HCT116 (cell line): ENCODE measurements around the gene DMKN. TPM values are rescaled to one million over a fixed set of nuclear protein-coding genes. Genes with fewer than 3 reads are reported as not detected.

Source experiments
- ATAC-seq: fragments of 200-7000 bp; cut with Tn5 transposase; 2 replicates; pipeline ENCODE4 v1.9.1; 2020; ENCODE audit warnings: mild to moderate bottlenecking, moderate library complexity
- BruUV-seq: library from RNA; stranded (reverse); fragments of 400-500 nt; replicated peaks from 2 replicates; lab custom pipeline; 2021; lab: Mats Ljungman, UMichigan
- CTCF ChIA-PET: fragments of 300-600 bp; sonication (Branson Sonifier 250); formaldehyde crosslinking; loops from one replicate; lab custom pipeline; 2021; ENCODE audit warnings: antibody characterized with exemption; lab: Charles Lee
- POLR2A ChIA-PET: fragments of 300-600, 350-600 bp; sonication (Branson Sonifier 250); formaldehyde crosslinking; loops from one replicate; lab custom pipeline; 2021; ENCODE audit warnings: antibody characterized with exemption; lab: Charles Lee
- RAD21 ChIA-PET, 2 experiments: fragments of 300-600 bp; sonication (Branson Sonifier 250); formaldehyde crosslinking; loops; one replicate each; lab custom pipeline; 2023; ENCODE audit warnings: low total read pairs in 2 of 2; ENCODE audit not compliant: uncharacterized antibody in 2 of 2, unreplicated experiment in 2 of 2, low non-redundant PET in 1 of 2; lab: Charles Lee
- DNase-seq: peaks from one replicate; pipeline ENCODE4 v3.0.0-alpha.2; 2010; ENCODE audit warnings: low read depth, low spot score
- H2AFZ ChIP-seq: fragments of 200-600 bp; shearing (Covaris generic), sonication (generic); 2 replicates; pipeline ENCODE4 v1.6.1; 2017; ENCODE audit warnings: low read depth, mixed run types, mixed read lengths, antibody characterized with exemption, low read length; ENCODE audit not compliant: poor library complexity, severe bottlenecking
- H3K27ac ChIP-seq: 2 replicates; pipeline ENCODE4 v1.5.1; 2012; ENCODE audit warnings: low read depth, low read length
- H3K27me3 ChIP-seq: fragments of 200-600 bp; sonication (generic); 2 replicates; pipeline ENCODE4 v1.6.1; 2016; ENCODE audit warnings: mixed run types, low read length, mixed read lengths; ENCODE audit not compliant: insufficient read depth
- H3K36me3 ChIP-seq, 2 experiments: fragments of 200-500 bp in 1 of 2; fragments of 200-600 bp in 1 of 2; sonication (Bioruptor generic) in 1 of 2; sonication (generic) in 1 of 2; 2 replicates each; pipeline versions ENCODE4 v1.5.1 to v1.6.1; 2014 to 2016; ENCODE audit warnings: low read length in 2 of 2, inconsistent platforms in 1 of 2, mixed read lengths in 1 of 2, mixed run types in 1 of 2; ENCODE audit not compliant: insufficient read depth in 2 of 2, control insufficient read depth in 1 of 2
- H3K4me1 ChIP-seq, 2 experiments: fragments of 200-600 bp in 1 of 2; sonication (generic) in 1 of 2; 2 replicates each; pipeline versions ENCODE4 v1.5.1 to v1.6.1; 2012 to 2017; ENCODE audit warnings: low read length in 2 of 2, inconsistent platforms in 1 of 2, mild to moderate bottlenecking in 1 of 2, mixed read lengths in 1 of 2, mixed run types in 1 of 2, moderate library complexity in 1 of 2; ENCODE audit not compliant: insufficient read depth in 2 of 2, control insufficient read depth in 1 of 2
- H3K4me2 ChIP-seq: fragments of 200-600 bp; sonication (generic); 2 replicates; pipeline ENCODE4 v1.6.1; 2017; ENCODE audit warnings: mixed run types, low read length, mixed read lengths
- H3K4me3 ChIP-seq, 2 experiments: fragments of 200-600 bp in 1 of 2; sonication (generic) in 1 of 2; replicated peaks in 1 of 2; 2 replicates each; pipeline ENCODE4 v1.5.1; 2011 to 2016; ENCODE audit warnings: low read length in 2 of 2, control low read depth in 1 of 2, low read depth in 1 of 2, mild to moderate bottlenecking in 1 of 2, mixed read lengths in 1 of 2, mixed run types in 1 of 2
- H3K79me2 ChIP-seq: fragments of 200-600 bp; sonication (generic); 2 replicates; pipeline ENCODE4 v1.6.1; 2017; ENCODE audit warnings: mild to moderate bottlenecking, mixed run types, low read length, moderate library complexity, mixed read lengths; ENCODE audit not compliant: insufficient read depth
- H3K9ac ChIP-seq: fragments of 200-600 bp; sonication (generic); 2 replicates; pipeline ENCODE4 v1.6.1; 2016; ENCODE audit warnings: low read length, mixed read lengths
- H3K9me2 ChIP-seq: fragments of 200-600 bp; sonication (generic), shearing (Covaris generic); 2 replicates; pipeline ENCODE4 v1.6.1; 2017; ENCODE audit warnings: mixed run types, mild to moderate bottlenecking, moderate library complexity; ENCODE audit not compliant: insufficient read depth
- H3K9me3 ChIP-seq, 2 experiments: fragments of 200-500 bp in 1 of 2; fragments of 200-600 bp in 1 of 2; sonication (Bioruptor generic) in 1 of 2; sonication (generic) in 1 of 2; 2 replicates each; pipeline ENCODE4 v1.6.1; 2014 to 2017; ENCODE audit warnings: low read length in 2 of 2, mixed read lengths in 2 of 2, inconsistent platforms in 1 of 2, low read depth in 1 of 2, mild to moderate bottlenecking in 1 of 2, mixed run types in 1 of 2, moderate library complexity in 1 of 2; ENCODE audit not compliant: control insufficient read depth in 1 of 2, insufficient read depth in 1 of 2
- H4K20me1 ChIP-seq: fragments of 200-600 bp; sonication (generic), shearing (Covaris generic); 2 replicates; pipeline ENCODE4 v1.6.1; 2017; ENCODE audit warnings: mixed run types, mild to moderate bottlenecking, moderate library complexity; ENCODE audit not compliant: insufficient read depth
- ATF3 ChIP-seq: IDR thresholded peaks from 2 replicates; pipeline ENCODE4 v1.6.1; 2012
- EZH2 ChIP-seq: fragments of 200-600 bp; sonication (generic); IDR thresholded peaks from 2 replicates; pipeline ENCODE4 v1.6.1; 2017; ENCODE audit warnings: antibody characterized with exemption, mixed run types
- EZH2phosphoT487 ChIP-seq: fragments of 200-600 bp; IDR thresholded peaks from 2 replicates; pipeline ENCODE4 v1.6.1; 2018; ENCODE audit warnings: antibody characterized with exemption, borderline replicate concordance
- JUND ChIP-seq: IDR thresholded peaks from 2 replicates; pipeline ENCODE4 v1.6.1; 2012
- MAX ChIP-seq: IDR thresholded peaks from 2 replicates; pipeline ENCODE4 v1.6.1; 2012
- POLR2A ChIP-seq: IDR thresholded peaks from 2 replicates; pipeline ENCODE4 v1.7.0; 2011; ENCODE audit warnings: borderline replicate concordance; ENCODE audit not compliant: insufficient read depth, insufficient read length; ENCODE audit errors: extremely low read depth
- SP1 ChIP-seq: IDR thresholded peaks from 2 replicates; pipeline ENCODE4 v1.6.1; 2012; ENCODE audit warnings: low read depth
- YY1 ChIP-seq: IDR thresholded peaks from 2 replicates; pipeline ENCODE4 v1.6.1; 2011; ENCODE audit warnings: low read length, low read depth, moderate library complexity, mild to moderate bottlenecking; ENCODE audit not compliant: insufficient replicate concordance; ENCODE audit errors: extremely low read depth
- ZBTB33 ChIP-seq: IDR thresholded peaks from 2 replicates; pipeline ENCODE4 v1.6.1; 2011; ENCODE audit warnings: mild to moderate bottlenecking, low read length, moderate library complexity; ENCODE audit not compliant: insufficient replicate concordance; ENCODE audit errors: extremely low read depth
- intact Hi-C: fragments of 100-400 bp; cut with micrococcal nuclease; formaldehyde crosslinking; loops from 2 replicates; pipeline ENCODE4 v1.10.0; 2022
- total RNA-seq: library from RNA; stranded (reverse); gene quantifications from one replicate; pipeline ENCODE4 v1.2.1, GENCODE V29; 2021; ENCODE audit not compliant: unreplicated experiment

The DMKN gene
- total RNA-seq, 1 experiment from 2014 or later: 246 TPM

- TF ChIP-seq ZBTB33: no peak
- TF ChIP-seq MAX: no peak
- TF ChIP-seq SP1: no peak
- TF ChIP-seq YY1: no peak
- no peak for TF ChIP-seq EZH2
These were observed 10.9 kb upstream of the DMKN start (continued) for GRCh38 chr19:35524181-35524837.

GRCh38 chr19:35522745-35523327, 9.4 kb upstream of the DMKN start:
- Histone ChIP-seq H3K27ac (no peak overlapping the region), H3K4me3 (no peak overlapping the region), H3K79me2 (no peaks in the 10 kb centered on the region), H3K9me3 (no peaks in the 10 kb centered on the region), H2AFZ (no peak overlapping the region), H3K4me2 (no peak overlapping the region), H3K9ac (no peak overlapping the region), H3K27me3 (no peaks in the 10 kb centered on the region), H3K9me2 (no peaks in the 10 kb centered on the region), H4K20me1 (no peaks in the 10 kb centered on the region), H3K36me3 (no peaks in the 10 kb centered on the region), H3K4me1 (peaks cover 5 to 21% of the 10 kb centered on the region in 2 experiments; a peak in 3 of 4 replicates)
- ATAC-seq (no peak), DNase-seq (no peak)
- intact Hi-C loops: no loop called here
- POLR2A ChIA-PET: no interaction called here
- no TSS peak for BruUV-seq
- CTCF ChIA-PET: interaction anchor here (1.4 kb wide), 1 partner anchor 28 kb away, joined by 3 read pairs; no protein-coding TSS in a partner anchor
- TF ChIP-seq EZH2phosphoT487: no peak
- TF ChIP-seq JUND: no peak
- no peak for TF ChIP-seq POLR2A
- TF ChIP-seq MAX: no peak
- no peak for TF ChIP-seq ATF3
- RAD21 ChIA-PET: no interaction called here
